SH-SY5Y (cell line): Measurements from ENCODE around the gene TC2N.

Experiments used
- GATA2 ChIP-seq: IDR thresholded peaks from 2 replicates; pipeline ENCODE4 v1.6.1; 2011; ENCODE audit warnings: mild to moderate bottlenecking, low read depth, low read length
- GATA3 ChIP-seq: IDR thresholded peaks from 2 replicates; pipeline ENCODE4 v1.6.1; 2011; ENCODE audit warnings: low read depth, mild to moderate bottlenecking, low read length, moderate library complexity

The TC2N gene

DNA sequence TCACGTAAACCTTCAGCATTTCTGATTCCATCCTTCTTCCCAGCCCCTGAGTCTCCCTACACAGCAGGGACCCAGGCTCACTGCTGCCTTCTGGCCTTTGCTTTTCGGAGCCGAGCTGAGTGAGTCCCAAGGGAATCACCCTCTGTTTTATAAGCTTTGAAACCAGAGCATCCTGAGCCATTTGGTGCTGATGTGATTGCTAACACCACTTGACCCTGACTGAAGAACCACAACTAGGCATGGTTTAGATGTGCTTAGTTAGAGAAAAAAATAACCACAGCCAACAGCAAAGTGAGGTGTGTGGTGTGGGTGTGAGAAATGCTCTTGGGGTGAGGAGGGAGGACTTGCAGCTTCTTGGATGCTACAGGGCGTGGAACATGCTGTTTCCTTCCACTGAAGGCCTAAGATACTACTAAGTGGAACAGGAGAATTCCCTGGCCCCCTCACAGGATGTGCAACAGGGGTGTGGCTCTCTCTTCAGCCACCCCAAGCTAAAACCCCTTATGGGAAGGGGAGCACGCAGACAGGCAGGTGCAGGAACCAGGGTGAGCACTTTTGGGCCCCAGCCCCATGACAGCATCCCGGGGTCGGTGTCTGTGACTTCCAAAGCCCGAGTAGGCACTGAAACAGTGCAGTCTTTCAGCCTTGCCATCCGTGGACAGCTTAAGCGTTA, at the start of gene TC2N:
Gene TC2N (minus strand): TSS at position 221 of the 673 bp plus-strand sequence. CDS start 53,767 bp downstream, outside the sequence.
- TF ChIP-seq GATA3 (no peak), GATA2 (no peak)

DNA sequence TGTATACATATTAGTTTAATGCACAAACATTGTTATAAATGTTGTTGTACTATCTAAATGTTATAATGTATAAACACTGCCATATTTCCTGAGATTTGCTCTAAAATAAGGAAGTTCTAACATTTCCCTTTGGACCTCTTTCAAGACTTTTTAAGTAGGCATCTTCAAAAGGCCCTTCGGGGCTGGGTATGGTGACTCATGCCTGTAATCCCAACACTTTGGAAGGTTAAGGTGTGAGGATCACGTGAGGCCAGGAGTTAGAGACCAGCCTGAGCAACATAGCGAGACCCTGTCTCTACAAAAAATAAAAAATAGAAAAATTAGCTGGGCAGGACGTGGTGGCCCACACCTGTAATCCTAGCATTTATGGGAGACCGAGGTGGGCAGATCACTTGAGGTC, 44.7 kb upstream of the TC2N start:
- no peak for TF ChIP-seq GATA2
- no peak for TF ChIP-seq GATA3

DNA sequence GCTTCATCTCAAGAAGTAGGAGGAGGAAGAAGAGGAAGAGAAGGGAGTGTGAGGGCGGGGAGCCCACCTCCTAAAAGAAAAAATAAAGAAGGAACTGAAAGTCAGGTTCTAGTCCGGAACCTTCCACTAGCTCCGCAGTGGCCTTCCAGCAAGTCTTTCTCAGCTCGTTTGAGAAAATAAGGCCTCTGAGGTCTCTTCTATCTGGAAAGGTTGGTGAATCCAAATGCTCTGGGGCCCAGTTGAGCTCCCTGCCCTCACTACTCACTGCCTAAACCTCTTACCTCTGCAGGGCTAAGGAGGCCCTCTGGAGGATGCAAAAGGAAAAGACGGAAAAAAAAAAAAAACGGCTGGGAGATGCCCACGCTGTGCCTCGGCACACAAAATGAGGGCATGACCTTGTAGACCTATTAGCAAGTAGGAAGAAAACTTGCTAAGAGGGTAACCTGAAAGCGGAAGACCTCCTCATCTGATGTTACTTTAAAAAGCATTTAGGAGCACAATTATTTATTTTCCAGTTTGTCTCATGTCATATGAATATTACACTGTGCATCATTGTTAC, 44.2 kb upstream of the TC2N start:
- no peak for TF ChIP-seq GATA2
- TF ChIP-seq GATA3: no peak

DNA sequence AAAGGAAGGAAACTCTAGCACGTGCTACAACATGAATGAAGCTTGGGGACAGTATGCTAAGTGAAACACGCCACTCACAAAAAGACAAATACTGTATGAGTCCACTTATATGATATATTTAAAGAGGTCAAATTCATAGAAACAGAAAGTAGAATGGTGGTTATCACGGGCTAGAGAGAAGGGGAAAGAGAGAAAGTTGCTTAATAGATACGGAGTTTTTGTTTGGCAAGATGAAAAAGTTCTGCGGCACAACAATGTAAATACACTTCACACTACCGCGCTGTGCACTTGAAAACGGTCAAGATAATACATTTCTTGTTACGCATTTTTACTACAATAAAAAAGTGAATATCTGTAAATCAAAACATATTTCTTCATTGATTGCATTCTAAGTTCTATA, 42.9 kb upstream of the TC2N start:
- TF ChIP-seq GATA3 (no peak), GATA2 (no peak)

DNA sequence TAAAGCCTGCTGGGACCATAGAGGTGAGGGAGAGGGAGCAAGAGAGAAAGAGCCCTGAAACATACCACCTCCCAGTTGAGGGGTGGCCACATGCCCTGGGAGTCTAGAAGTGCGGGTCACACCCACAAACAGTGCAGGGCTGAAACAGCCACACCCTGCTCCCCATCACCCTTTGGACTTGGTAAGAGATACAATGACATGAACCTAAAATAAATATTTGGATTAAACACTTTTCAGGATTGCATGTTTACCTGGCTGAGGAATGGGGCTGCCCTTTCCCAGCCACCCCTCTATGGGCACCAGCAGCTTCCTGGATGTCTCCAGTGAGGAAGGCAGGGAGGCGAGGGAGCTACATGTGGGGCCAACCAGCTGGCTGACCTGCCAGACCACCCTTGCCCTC, 39.0 kb upstream of the TC2N start:
- TF ChIP-seq GATA2 (no peak), GATA3 (no peak)

DNA sequence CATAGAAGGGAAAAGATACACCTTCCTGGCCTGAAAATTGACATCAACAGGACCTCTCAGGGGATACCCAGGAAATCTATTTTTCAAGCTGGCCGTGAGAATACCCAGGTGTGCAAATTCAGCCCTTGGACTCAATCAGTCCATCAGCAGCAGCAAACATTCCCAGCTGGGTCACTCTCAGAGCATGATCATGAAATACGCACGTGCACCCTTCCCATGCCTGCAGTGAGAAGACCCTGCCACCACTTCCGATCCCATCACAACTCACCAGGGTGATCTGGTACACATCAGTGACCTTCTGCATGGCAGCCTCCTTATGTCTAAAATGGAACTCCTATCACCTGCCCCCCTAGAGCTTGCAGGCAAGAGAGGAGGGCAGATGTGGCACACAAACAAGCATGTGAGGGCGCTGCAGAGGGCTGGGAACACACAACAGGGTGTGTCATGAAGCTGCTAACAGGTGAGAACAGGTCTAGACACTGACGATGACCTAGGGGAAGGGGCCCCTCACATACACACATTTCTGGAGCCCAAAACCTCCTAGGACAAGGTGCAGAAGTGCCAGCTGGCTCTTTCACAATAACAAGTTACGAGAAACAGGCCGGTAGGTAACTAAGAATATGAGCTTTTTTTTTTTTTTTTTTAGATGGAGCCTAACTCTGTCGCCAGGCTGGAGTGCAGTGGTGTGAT, 37.8 kb upstream of the TC2N start:
- TF ChIP-seq GATA3: no peak
- no peak for TF ChIP-seq GATA2

DNA sequence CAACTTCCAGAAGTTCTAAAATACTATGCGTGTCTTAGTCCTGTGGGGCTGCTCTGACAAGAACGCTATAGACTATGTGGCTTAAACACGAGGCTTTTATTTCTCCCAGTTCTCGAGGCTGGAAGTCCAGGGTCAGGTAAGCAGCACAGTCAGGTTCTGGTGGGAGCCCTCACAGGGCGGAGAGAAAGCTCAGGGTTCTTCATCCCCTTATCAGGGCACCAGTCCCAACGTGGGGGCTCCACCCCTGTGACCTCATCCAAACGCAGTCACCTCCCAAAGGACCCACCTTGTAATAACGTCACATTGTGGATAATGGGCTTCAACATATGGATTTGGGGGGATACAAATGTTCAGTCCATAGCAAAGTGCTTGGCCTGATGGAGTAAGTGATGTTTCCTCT, 37.1 kb upstream of the TC2N start:
- no peak for TF ChIP-seq GATA3
- TF ChIP-seq GATA2: no peak

DNA sequence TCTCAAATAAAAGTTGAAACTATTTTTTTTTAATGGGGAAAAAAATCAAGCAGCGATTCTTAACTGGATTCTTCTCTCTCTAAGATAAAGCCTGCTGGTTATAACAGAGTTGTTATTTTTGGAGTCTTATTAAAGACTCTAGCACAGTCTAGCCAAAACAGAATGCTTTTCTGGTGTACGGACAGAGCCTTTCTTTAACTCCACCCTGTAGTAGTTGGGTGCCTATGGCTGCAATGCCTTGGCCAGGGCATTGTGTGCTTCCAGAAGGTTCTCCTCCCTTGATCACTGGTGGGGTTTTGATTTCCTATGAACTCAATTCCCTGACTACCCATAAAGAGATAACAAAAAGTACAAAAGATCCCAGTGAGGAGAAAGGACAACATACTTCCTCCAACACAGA, 35.7 kb upstream of the TC2N start:
- no peak for TF ChIP-seq GATA2

DNA sequence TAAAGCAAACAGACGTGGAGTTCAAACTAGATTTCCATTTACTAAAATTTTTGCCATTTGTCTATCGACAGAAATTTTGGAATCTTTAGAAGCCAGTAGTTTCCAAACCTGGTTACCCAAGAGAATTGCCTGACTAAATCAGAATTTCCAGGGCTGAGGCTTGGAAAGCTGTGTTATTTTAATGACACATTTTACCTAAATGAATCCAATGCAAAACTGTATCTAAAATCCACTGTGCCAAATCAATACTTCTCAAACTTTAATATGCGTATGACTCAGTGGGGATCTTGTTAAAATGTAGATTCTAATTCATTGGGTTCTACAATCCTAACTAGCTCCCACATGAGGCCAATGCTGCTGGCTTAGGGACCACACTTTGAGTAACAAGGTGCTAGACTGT, 35.0 kb upstream of the TC2N start:
- TF ChIP-seq GATA3 (no peak), GATA2 (no peak)

DNA sequence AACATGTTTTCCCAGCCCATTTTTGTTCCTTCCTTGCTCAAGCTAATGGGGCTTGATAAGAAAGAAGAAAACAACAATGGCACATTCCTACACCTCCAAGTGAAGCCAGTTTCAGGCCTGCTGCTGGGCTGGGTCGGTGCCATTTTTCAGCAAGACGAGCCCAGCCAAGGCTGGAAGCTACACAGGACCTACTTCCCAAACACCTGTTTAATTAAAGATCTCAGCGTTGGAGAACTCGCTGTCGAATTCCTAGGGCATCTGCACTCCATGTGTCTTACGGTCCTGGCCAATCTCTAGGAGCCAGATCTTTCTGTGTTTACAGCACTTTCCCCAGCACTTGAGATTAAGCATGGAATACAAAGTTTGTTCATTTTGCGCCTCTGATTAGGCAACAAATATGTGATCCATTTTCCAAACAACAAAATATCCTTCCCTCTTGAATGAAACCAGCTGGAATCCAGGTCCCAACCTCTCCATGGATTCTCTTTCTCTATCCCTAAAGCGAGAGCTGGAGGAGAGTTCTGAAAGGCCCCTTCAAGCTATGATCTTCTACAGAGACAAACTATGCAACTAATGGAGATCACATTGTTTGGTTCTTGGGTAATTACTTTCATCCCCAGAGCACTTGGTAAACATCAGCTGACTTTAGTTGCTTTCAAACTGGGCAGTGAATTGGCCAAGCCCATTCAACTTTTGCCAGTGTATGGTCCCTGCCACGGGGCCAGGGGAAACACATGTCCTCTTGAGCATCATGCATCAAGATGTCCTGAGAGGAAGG, 34.3 kb upstream of the TC2N start:
- TF ChIP-seq GATA2 (no peak), GATA3 (no peak)

DNA sequence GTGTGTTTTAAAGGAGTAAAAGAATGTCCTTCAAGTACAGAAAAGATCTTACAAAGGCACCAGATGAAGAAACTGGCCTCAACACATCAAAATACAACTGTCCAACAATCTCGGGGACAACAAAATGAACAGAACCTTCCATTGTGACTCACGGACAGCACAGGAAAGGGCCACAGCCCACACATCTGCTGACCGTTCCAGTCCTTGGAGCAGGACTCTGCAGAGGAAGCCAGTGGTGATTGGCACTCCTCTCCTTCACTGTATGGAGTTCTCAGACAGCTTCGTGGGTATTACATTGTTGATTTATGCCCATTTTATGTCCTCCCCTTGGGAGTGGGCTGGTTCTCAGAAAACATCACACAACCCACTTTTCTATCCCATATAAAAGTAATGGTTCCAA, 32.5 kb upstream of the TC2N start:
- TF ChIP-seq GATA3 (no peak), GATA2 (no peak)

DNA sequence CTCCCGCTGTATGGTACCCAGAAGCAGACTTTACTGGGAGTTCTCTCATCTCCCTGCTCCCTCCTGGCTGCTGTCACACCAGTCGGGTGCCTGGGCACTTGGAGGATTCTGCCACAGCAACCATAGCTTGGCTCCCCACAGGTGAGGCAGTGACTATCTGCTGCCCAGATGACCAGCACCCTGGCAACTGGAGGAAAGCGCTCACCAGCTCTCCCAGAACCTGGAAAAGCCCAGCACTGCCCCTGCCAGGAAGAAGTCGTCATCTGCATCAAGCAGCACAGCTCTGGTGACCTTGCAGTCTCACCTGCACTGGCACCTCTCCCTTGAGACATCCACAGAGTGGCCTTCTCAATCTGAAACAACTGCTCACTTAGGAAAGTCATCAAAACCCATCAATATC, 31.9 kb upstream of the TC2N start:
- TF ChIP-seq GATA2 (no peak), GATA3 (no peak)

DNA sequence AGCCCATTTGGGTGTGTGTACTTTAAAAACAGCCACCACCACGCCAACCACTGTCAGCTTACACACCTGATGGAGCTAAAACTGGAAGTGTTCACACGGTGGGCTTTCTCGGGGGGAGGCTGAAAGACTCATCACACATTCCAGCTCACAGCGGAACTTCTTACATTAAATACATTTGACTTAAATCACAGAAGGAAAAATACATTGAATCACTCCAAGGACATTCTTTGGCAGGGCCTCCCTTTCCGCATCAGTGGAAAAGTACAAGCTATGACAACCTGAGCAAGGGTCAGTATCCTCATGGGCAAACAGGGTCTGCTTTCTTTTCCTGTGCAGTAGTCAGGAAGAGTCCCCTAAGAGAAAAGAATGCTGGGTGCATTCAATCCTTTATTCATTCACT, 31.0 kb upstream of the TC2N start:
- no peak for TF ChIP-seq GATA2
- TF ChIP-seq GATA3: no peak

DNA sequence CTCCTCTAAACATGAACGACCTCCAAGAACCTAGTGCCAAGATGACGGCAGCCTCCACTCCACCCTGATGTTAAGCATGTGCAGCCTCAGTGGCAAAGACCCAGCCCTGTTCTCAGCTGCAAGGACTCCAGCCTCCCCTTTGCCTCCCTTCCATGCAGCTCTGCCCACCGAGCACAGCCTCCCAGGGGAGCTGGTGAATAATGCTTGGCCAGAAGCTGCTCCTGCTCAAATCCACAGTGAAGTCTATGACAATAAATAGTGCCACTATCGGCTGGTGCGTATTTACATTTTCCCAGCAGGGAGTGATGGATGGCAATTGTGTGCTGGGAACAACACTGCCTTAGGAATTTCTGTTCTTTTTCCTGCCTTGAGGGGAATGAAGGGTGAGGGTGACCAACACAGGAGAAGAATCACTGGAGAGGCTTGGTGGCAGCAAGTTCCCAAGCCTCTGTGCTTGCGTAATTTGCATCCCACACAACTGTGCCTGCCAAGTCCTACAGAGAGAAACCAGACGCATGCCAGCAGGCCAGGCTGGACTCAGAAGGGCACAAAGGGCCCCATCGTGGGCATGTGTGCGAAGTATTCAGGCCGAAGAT, 29.9 kb upstream of the TC2N start:
- TF ChIP-seq GATA3 (no peak), GATA2 (no peak)

DNA sequence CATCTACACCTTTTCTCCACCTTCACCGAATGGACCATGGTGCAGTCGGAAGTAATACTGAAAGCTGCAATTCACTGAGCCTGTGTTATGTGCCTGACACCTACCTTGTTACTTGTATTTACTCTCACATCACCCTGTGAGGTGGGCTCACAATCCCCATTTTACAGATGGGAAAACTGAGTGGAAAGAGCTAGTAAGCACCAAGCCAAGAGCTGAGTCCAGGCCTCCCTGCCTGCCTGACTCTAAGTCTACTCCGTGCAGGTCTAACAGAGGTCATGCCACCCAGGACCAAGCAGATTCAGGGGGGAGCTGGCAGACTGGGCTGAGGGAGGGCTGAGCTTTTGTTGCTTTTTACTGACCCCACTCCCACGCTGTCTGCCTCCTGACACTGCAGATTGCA, 29.1 kb upstream of the TC2N start:
- no peak for TF ChIP-seq GATA2
- TF ChIP-seq GATA3: no peak
